HG02884 (cell line): ENCODE data around the gene CCL28.

Experiments used
- ATAC-seq: cut with Tn5 transposase; IDR thresholded peaks from one replicate; pipeline ENCODE4 v1.9.1; 2021; ENCODE audit warnings: mild to moderate bottlenecking, moderate library complexity; ENCODE audit not compliant: unreplicated experiment

The CCL28 gene

GRCh38 chr5:43358726-43359125 is 53.5 kb downstream of the CCL28 start:
- ATAC-seq, result no peak

GRCh38 chr5:43358301-43358700 is 53.9 kb downstream of the CCL28 start:
- no peak for ATAC-seq

- ATAC-seq, result no peak
These were observed 54.3 kb downstream of the CCL28 start for GRCh38 chr5:43357878-43358281.

GRCh38 chr5:43357067-43357466 is 55.1 kb downstream of the CCL28 start:
- no peak for ATAC-seq

- ATAC-seq, result no peak
These were observed 57.4 kb downstream of the CCL28 start for GRCh38 chr5:43354774-43355173.

GRCh38 chr5:43353668-43354067 is 58.5 kb downstream of the CCL28 start:
- ATAC-seq, result no peak

GRCh38 chr5:43352915-43353314 is 59.3 kb downstream of the CCL28 start:
- no peak for ATAC-seq

- no peak for ATAC-seq
These were observed 60.1 kb downstream of the CCL28 start for GRCh38 chr5:43352131-43352530.

- ATAC-seq, result no peak
These were observed 63.3 kb downstream of the CCL28 start for GRCh38 chr5:43348861-43349363.

- no peak for ATAC-seq
These were observed 64.0 kb downstream of the CCL28 start for GRCh38 chr5:43348207-43348606.

GRCh38 chr5:43338862-43339261 is 73.3 kb downstream of the CCL28 start:
- ATAC-seq, result no peak

- ATAC-seq, result no peak
These were observed 76.0 kb downstream of the CCL28 start for GRCh38 chr5:43336159-43336558.

GRCh38 chr5:43335681-43336080 is 76.5 kb downstream of the CCL28 start:
- no peak for ATAC-seq

- ATAC-seq, result no peak
These were observed 79.8 kb downstream of the CCL28 start for GRCh38 chr5:43332401-43332800.
